HS-5 (cell line): ENCODE results near the gene SERPINB6.
"Not testable (repeated sequence)": the region's sequence is repeated elsewhere in the genome, so short reads cannot be mapped to it uniquely, and the experiment has no call there.

ENCODE experiments used
- DNase-seq: peaks from one replicate; pipeline ENCODE4 v3.0.0-alpha.2; 2012; ENCODE audit warnings: low read depth

SERPINB6 gene

DNA sequence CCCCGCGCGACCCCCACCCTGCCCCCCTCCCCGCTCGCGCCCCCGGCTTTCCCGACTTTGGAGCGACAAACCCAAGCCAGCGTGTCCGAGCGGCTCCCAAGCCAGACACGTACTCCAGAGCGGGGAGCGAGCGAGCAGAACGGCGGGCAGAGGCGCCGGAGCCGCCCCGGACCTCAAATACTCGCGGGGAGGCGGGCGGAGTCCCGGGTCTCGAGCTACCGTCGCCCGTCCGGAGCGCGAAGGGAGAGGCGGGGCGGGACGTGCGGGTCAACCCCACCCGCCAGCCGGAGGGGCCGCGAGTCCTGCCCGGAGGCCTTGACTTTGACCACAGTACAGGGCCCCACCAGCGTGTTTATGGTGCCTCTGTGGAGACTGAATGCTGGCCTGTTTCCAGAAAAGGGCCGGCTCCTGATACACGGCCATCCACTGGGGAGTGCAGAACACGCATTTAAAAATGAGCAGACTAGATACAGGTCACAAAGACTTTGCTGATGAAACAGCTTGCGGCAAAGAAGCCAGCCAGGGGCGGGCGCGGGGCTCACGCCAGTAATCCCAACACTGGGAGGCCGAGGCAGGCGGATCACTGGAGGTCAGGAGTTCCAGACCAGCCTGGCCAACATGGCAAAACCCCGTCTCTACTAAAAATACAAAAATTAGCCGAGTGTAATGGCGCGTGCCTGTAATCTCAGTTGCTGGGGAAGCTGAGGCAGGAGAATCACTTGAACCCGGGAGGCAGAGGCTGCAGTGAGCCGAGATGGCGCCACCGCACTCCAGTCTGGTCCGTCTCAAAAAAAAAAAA is at the start of gene SERPINB6:
Gene SERPINB6, minus strand, starts transcription at position 148 of the 799 bp plus-strand sequence. CDS start 12,235 bp downstream, outside the sequence.
- DNase-seq = peak; percentile 38

DNA sequence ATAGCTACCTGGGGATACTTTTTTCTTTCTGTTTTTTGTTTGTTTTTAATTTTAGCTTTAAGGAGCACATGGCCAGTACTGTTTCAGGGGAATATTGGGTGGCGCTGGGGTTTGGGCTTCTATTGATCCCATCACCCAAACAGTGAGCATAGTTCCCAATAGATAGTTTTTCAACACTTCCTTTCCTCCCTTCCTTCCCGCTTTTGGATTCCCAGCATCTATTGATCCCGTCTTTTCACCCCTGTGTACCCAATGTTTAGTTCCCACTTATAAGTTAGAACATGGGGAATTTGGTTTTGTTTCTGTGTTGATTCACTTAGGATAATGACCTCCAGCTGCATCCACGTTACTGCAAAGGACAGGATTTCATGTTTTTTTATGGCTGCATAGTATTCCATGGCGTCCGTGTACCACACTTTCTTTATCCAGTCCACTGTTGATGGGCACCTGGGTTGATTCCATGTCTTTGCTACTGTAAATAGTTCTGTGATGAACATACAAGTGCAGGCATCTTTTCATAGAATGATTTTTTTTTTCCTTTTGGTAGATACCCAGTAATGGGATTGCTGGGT is 48.5 kb upstream of the SERPINB6 start:
- no peak for DNase-seq

- DNase-seq = no peak
Observed at GRCh38 chr6:3019065-3019464, 47.7 kb upstream of the SERPINB6 start.

DNA sequence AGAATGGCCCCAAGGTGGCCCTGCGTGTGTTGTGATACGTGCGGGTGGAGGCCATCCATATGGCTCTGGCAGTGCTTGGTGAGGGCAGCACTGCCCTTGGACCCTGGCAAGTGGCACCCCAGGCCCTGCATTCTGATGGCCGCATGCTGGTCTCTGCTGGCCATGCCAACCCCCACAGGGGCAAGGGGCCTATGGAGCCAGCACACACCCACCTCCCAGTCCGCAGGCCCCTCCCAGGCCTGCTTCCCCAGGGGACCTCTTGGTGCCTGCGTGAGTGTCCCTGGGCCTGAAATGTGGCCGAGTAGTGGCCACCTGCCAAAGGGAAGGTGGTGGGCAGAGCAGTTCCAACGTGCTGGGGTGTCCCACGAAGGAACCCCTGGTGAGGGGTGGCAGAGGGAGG is 45.9 kb upstream of the SERPINB6 start:
- no peak for DNase-seq

DNA sequence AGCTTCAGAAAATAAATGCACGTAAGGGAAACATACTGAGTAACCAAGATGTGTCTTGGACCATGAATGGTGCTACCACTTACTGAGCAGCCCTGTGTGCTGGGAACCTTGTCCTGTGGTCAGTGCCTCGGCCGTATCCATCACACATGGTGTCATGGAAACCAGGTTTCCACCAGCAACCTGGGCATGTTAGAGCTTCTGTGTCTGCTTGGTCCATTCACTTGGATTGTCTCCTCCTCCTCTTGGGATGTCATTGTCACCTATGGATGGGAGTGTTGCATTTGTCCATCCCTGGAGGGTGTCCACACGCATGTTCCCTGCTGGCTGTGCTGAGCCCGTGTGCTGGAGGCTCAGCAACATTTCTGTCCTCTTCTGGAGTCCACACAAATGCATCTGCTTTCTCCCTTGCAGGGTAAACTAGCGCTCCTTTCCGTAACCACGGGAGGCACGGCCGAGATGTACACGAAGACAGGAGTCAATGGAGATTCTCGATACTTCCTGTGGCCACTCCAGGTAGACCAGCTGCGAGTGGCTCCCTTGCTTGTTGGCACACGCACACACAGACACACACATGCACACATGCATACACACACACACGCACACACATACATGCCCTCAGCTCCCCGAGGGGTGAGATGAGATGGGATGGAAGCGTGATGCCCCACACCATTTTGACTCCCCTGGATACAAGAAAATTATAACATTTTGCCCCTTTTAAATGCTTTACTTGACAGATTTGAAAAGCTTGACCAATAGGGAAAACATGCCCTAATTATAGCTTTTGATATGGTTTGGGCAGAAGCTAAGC is 45.3 kb upstream of the SERPINB6 start:
- no peak for DNase-seq

- no peak for DNase-seq
Observed at GRCh38 chr6:3015144-3015543, 43.8 kb upstream of the SERPINB6 start.

GRCh38 chr6:3014675-3015066 is 43.3 kb upstream of the SERPINB6 start:
- no peak for DNase-seq

GRCh38 chr6:3013901-3014674 is 42.7 kb upstream of the SERPINB6 start:
- DNase-seq = no peak

GRCh38 chr6:3013486-3013885 is 42.1 kb upstream of the SERPINB6 start:
- DNase-seq = no peak

- no peak for DNase-seq
Observed at GRCh38 chr6:3011592-3011991, 40.2 kb upstream of the SERPINB6 start.

- no peak for DNase-seq
Observed at GRCh38 chr6:3011158-3011557, 39.8 kb upstream of the SERPINB6 start.

GRCh38 chr6:3009930-3010329 is 38.6 kb upstream of the SERPINB6 start:
- no peak for DNase-seq

DNA sequence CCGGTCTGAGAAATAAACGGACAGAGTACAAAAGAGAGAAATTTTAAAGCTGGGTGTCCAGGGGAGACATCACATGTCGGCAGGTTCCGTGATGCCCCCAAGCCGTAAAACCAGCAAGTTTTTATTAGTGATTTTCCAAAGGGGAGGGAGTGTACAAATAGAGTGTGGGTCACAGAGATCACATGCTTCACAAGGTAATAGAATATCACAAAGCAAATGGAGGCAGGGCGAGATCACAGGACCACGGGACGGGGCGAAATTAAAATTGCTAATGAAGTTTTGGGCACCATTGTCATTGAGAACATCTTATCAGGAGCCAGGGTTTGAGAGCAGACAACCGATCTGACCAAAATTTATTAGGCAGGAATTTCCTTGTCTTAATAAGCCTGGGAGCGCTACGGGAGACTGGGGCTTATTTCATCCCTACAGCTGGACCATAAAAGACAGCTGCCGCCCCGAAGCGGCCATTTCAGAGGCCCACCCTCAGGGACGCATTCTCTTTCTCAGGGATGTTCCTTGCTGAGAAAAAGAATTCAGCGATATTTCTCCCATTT is 37.4 kb upstream of the SERPINB6 start:
- not testable (repeated sequence) for DNase-seq

DNA sequence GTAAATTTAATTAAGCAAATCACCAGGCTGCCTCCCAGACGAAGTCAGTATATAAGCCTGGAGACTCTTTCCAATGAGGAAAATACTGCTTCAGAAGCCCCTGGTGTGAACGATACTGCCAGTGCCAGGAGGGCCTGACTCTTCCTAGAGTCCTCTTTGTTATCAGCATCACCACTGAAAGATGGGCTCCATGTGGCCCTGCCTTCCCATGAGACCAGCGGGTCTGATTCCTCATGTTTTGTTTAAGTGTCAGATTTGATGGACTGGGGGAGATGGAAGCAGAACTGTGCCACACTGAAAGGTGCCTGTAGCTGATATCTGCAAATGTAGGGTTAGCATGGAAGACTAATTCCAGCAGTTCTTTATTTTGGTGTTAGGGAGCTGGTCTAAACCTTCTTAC is 36.2 kb upstream of the SERPINB6 start:
- no peak for DNase-seq

DNA sequence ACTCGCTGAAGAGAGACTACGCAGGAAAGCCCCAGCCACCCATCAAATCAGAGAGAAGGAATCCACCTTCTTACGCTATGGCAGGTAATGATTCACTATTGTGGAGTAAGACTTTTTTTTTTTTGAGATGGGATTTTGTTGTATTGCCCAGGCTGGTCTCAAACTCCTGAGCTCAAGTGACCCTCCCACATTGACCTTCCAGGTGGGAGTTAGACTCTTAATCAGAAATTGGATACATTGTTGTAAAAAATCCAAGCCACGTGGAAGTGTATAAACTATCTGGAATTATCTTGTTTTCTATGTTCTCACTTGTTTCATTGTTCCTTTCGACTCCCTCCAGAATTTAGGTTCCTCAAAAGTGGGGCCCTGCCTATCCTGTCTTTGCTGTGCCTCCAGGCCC is 35.1 kb upstream of the SERPINB6 start:
- DNase-seq = no peak

DNA sequence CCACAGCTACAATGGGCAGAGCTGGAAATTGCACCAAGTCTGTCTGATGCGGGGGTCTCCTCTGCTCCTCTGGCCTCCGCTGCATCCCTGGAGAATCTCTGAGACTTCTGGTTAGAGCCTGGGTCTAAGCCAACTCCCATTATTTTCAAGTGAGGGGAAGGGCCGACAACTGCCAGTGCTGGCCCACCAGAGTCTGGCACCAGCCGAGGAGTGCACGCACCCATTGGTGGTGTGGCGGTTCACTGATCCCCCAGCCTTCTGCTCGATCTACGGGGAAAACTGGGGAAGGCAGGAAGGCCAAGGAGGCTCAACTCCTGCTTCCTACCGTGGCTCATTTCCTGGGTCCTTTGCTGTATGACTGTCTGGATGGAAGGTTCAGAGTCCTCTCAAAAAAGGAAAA is 34.5 kb upstream of the SERPINB6 start:
- DNase-seq = no peak

DNA sequence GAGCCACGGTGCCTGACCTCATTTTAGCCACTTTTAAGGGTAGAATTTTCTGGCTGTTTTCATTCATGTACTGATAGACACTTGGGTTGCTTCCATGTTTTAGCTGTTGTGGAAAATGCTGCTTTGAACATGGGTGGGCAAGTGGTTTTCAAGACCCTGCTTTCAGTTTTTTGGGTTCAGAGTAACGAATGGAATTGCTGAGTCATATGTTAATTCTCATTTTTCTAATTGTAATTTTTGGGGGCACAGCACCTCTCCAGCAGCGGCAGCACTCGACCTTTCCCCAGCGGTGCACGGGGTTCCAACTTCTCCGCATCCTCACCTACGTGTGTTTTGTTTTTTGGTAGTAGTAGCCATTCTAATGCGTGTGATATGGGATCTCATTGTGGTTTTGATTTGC is 33.7 kb upstream of the SERPINB6 start:
- DNase-seq = no peak

GRCh38 chr6:3003226-3003625 is 31.9 kb upstream of the SERPINB6 start:
- not testable (repeated sequence) for DNase-seq

DNA sequence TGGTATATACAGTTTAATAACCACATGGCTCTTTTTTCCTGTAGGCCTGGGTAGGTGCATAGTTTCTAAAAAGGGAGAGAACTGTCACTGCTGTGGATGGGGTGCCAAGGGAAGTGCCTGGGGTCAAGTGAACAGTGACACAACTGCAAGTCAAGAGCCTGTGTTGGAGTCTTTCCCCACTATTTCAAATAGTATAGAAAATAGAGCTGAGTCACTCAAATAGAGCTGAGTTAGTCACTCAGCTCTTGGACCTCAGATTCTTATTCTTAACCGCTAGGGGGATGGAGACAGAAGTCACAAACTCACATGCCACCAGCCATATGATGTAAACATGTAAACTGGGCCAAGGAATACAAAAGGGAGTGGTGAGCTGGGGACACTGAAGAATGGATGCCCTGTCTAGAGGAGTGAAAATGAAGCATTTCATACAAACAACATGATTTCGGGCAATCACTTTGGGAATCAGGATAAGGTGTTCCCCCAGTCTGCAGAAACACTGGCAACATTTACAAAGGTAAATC is 30.5 kb upstream of the SERPINB6 start:
- no peak for DNase-seq

DNA sequence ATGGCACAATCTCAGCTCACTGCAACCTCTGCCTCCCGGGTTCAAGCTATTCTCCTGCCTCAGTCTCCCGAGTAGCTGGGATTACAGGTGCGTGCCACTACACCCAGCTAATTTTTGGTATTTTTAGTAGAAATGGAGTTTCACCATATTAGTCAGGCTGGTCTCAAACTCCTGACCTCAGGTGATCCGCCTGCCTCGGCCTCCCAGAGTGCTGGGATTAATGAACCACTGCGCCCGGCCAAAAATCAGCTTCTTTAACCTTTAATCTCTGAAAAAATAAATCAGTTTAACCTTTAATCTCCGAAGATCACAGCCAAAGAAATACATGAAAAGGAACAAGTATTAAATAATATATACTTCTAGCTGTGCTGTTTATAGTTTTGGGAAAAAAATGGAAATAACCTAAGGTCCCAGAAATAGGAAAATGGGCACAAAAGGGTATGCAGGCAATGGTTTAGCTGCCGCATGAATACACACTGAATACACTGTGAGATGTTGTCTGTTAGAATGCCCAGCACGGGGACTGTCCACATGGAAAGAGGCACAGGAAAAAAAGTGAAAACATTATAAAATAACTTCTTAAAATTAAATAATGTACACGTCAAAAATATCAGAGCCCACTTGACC is 29.9 kb upstream of the SERPINB6 start:
- no peak for DNase-seq
